ENCODE measurements around the gene GFI1B.
"Not testable (repeated sequence)": the region's sequence is repeated elsewhere in the genome, so short reads cannot be mapped to it uniquely, and the experiment has no call there.

GFI1B gene

GRCh38 chr9:132969783-132970182 is 8.7 kb upstream of the GFI1B start:
- DNase-seq (ENCODE audit: low spot score): no peak

DNA sequence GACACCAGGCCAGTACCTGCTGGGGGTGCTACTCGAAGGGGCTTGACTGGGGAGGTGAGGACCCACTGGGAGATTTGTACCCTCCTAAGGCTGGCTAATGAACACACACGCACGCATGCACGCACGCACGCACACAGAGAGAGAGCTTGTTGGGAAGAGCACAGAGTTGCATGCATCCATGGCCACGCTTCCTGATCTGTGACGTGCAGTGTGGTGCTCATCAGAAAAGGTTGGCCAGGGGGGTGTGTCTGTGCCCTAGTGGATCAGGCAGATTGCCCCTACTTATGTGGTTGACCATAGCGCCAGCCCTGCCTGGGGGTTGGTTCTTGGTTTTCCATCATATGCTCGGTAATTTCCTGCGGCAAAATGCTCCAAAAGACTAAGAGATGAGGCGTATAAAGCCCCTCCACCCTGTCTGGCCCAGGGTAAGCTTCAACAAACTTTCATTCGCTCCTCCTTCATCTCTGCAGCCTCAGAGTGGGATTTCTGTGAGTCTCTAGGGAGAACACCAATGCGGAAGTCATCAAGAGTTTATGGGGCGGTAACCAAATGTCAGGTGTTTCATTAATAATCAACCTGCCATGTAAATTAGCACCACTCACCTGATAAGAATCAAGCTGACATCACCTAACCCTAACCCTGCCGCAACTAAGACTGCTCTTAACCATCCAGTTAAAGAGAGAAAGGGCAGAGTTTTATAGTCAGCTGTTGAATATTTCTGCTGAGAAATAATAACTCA is 8.0 kb upstream of the GFI1B start:
- DNase-seq (ENCODE audit: low spot score): peak; percentile 17

- DNase-seq (ENCODE audit: low spot score): no peak
These were observed 5.3 kb upstream of the GFI1B start for GRCh38 chr9:132973166-132973565.

GRCh38 chr9:132973713-132974112 is 4.8 kb upstream of the GFI1B start:
- no peak for DNase-seq (ENCODE audit: low spot score)

DNA sequence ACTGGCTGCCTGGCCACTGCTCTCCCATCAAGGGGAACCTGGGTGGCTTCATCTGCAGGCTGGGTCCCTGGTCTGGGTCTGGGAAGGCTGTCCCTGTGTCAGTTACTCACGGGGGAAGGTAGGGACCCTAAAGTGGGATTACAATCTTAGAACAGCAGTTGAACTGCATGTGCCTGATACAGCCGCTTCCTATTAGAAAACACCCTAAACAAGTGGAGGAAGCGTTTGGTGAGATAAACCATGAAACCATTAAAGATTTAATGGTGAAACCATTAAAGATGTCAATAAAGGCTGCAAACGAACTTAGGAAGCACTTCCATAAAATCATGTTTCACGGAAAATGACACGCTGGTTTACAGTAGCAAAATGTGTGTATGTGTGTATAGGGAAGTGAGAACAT is 2.5 kb upstream of the GFI1B start:
- DNase-seq (ENCODE audit: low spot score): no peak

DNA sequence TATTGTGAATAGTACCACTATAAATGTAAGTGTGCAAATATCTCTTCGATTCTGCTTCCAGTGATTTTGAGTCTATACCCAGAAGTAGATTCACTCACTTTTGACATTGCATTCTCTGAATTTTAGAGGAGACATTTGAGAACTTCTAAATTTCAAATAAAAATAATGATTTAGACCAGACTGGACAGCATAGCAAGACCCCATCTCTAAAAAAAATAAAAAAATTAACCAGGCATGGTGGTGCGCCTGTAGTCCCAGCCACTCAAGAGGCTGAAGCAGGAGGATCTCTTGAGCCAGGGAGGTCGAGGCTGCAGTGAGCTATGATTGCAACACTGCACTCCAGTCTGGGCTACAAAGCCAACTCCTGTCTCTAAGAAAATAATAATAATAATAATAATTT is 1.9 kb upstream of the GFI1B start:
- DNase-seq (ENCODE audit: low spot score): no peak

GRCh38 chr9:132978112-132978450 is 413 bp upstream of the GFI1B start:
- DNase-seq (ENCODE audit: low spot score): no peak

DNA sequence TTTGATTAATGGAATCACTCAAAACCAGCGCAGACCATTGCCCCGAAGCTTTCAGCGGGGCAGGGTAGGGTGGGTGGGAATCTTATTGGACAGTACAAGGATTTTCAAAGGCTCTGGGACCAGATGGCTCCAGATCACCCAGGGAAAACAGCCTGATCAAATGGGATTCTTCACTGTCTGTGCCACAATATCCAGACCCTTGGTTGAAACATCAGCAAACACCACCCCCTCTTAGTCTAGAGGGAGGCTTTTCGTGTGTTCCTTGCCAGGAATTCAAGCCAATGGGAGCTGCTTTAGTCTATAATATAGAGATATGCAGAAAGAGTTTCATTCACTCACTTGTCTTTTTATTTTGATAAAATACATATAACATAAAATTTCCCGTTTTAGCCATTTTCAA is 1.7 kb downstream of the GFI1B start:
- DNase-seq (ENCODE audit: low spot score): no peak

GRCh38 chr9:132982458-132982857 is 4.0 kb downstream of the GFI1B start:
- no peak for DNase-seq (ENCODE audit: low spot score)

GRCh38 chr9:132983491-132984201 is 5.2 kb downstream of the GFI1B start:
- no peak for DNase-seq (ENCODE audit: low spot score)

DNA sequence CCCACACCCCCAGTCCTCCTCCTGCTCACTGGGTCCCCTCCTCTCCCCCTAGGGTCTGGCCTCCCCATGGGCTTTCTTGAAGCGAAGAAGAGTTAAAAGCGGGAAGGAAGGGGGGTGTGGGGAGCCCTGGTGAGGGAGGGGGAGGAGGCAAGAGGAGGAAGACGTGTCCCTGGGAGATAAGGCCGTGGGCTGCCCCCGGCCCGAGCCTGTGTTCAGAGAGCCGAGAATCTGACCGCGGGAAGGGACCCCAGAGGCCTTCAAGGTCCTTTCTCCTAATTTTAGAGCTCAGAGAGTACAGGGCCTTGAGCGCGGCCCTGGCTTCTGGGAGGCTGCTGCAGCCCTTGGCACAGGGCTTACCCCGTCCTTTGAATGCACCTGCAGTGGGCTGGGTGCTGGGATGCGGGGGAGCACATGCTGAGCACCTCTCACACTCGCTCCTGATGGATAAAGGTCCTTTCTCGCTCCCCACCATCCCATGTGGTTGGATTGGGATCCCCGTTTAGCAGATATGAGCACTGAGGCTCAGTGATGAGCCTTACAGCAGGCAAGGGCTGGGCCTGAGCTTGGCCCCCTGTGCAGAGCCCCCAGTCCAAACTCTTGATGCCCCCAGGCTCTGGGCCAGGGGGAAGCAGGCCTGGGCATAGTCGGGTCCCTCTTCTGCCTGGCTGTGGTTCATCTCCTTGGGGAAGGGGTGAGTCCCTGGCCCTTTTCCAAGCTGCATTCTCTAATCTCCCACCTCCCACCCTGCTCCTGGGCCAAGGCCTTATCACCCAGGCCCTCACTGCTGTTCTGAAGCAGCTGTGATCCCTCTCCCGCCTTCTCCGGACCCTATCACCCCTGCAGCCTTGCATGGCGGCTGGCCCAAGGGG is 5.9 kb downstream of the GFI1B start:
- no peak for DNase-seq (ENCODE audit: low spot score)

GRCh38 chr9:132985071-132985350 is 6.5 kb downstream of the GFI1B start:
- no peak for DNase-seq (ENCODE audit: low spot score)

DNA sequence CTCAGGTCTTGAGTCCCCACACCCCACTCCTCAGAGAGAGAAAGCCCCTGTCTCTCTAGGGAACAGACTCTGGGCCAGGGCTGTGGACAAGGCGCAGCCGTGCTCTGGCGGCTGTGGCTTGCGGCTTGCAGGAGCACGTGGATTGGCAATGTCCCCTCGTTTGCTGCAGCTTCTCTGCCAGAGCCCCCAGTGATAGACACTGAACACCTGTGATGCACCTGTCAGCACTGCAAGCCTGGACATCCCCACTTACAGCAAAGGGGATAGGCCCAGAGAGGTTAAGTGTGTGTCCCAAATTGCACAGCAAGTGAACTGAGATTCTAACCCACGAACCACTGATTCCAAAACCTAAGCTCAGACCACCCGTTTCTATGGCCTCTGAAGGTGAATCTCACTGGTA is 7.0 kb downstream of the GFI1B start:
- no peak for DNase-seq (ENCODE audit: low spot score)

GRCh38 chr9:132986114-132986513 is 7.6 kb downstream of the GFI1B start:
- DNase-seq (ENCODE audit: low spot score): no peak

GRCh38 chr9:132986640-132987620 is 8.4 kb downstream of the GFI1B start:
- DNase-seq (ENCODE audit: low spot score): no peak

DNA sequence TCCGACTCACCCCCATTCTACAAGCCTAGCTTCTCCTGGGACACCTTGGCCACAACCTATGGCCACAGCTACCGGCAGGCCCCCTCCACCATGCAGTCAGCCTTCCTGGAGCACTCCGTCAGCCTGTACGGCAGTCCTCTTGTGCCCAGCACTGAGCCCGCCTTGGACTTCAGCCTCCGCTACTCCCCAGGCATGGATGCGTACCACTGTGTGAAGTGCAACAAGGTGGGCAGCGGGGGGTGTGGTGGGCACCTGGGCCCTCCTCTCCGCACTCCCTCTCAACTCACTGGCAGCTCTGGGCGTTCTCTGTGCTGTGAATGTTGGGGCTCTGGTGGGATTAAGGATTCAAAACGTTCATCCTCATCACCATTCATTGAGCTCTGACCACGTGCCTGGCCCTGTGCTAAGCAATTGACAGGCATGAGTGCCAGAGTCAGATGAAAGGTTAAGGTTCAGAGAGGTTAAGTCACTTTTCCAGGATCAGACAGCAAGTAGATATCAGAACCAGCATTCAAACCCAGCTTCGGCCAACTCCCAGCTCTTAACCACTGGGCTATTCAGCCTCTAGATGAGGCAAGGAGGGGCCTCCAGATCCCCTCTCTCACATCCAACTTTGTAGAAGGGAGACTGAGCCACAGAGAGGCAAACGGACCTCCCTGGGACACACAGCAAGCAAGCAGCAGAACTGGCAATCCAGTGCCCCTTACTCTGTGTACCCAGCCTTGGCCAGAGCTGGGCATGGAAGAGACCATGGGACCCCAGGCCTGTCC is 9.9 kb downstream of the GFI1B start:
- DNase-seq (ENCODE audit: low spot score): no peak

DNA sequence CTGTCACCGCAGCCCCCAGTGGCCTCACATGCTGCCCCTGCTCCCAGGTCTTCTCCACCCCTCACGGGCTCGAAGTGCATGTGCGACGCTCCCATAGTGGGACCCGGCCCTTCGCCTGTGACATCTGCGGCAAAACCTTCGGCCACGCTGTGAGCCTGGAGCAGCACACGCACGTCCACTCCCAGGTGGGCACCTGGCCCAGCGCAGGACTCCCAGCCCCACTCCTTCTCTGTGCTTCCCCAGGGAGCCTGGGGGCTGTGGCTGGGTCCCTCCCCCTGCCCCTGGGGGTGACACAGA is 10.5 kb downstream of the GFI1B start:
- DNase-seq (ENCODE audit: low spot score): no peak

DNA sequence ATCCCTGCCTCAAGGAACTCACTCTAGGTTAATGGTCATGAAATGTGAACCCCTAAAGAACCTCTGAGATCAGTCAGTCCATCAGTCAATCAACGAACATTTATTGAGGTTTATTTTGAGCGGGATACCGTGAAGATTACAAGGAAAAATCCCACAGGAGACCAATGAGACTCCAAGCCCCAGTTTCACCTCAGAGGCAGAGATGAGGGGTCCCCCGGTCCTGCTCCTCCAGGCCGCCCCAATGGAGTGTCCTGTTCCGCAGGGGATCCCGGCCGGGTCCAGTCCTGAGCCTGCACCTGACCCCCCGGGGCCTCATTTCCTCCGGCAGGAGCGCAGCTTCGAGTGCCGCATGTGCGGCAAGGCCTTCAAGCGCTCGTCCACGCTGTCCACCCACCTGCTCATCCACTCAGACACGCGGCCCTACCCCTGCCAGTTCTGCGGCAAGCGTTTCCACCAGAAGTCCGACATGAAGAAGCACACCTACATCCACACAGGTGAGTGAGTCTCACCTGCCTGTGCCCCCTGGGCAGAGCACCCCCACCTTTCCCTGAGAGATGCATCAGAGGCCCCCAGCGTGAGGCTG is 11.0 kb downstream of the GFI1B start:
- DNase-seq (ENCODE audit: low spot score): no peak

DNA sequence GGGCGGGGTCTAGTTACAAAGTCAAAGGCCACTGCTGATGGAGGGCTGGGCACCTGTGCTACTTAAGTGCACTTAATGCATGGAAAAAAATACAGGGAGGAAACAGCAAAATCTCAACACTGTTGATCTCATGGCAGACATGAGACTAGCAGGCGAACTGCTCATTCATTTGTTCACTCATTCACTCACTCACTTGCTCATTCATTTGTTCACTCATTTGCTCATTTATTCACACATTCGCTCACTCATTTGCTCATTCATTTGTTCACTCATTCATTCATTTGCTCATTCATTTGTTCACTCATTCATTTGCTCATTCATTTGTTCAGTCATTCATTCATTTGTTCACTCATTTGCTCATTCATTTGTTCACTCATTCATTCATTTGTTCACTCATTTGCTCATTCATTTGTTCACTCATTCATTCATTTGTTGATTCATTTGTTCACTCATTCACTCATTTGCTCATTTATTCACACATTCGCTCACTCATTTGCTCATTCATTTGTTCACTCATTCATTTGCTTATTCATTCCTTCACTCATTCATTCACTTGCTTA is 11.6 kb downstream of the GFI1B start:
- DNase-seq (ENCODE audit: low spot score): not testable (repeated sequence)

DNA sequence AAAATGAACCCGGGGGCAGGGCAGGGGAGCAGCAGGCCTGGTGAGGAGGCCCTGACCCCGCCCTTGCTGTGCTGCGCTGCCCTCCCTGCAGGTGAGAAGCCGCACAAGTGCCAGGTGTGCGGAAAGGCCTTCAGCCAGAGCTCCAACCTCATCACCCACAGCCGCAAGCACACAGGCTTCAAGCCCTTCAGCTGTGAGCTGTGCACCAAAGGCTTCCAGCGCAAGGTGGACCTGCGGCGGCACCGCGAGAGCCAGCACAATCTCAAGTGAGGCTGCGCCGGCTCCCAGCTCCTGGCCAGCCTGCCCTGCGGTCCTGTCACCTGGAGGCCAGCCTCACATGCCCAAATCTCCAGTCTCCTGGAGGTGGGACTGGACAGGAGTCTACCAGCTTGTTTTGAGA is 12.3 kb downstream of the GFI1B start:
- no peak for DNase-seq (ENCODE audit: low spot score)

All from LoVo (cell line).